GM20431 (cell line): ENCODE data around the gene WDR70.
"Not testable (repeated sequence)": the region's sequence is repeated elsewhere in the genome, so short reads cannot be mapped to it uniquely, and the experiment has no call there.

ENCODE experiments used
- in situ Hi-C: fragments of 300-500 bp; cut with MseI, MboI; formaldehyde crosslinking; loops from one replicate; pipeline ENCODE4 v1.15.0; 2020; ENCODE audit warnings: low sequenced_read_pairs; ENCODE audit not compliant: unreplicated experiment

The WDR70 gene

DNA sequence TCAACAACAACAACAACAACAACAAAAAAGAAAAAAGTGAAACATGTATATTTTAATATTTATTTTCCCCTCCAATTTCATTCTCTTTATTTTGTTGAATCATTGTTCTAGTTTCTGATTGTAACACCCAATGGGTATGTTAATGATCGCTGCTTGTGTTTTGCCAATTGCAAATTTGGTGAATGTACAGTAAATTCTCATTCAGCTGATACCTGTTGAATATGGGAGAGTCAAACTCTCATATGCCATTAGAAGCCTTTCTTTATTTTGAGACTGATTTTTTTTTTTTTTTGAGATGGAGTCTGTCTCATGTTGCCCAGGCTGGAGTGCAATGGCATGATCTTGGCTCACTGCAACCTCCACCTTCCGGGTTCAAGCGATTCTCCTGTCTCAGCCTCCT lies 72.9 kb downstream of the WDR70 start:
- in situ Hi-C loops: not testable (repeated sequence)

DNA sequence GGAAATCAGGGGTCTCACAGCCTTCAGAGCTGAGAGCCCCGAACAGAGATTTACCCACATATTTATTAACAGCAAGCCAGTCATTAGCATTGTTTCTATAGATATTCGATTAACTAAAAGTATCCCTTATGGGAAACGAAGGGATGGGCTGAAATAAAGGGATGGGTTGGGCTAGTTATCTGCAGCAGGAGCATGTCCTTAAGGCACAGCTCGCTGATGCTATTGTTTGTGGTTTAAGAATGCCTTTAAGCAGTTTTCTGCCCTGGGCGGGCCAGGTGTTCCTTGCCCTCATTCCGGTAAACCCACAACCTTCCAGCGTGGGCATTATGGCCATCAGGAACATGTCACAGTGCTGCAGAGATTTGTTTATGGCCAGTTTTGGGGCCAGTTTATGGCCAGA lies 74.1 kb downstream of the WDR70 start:
- in situ Hi-C loops: not testable (repeated sequence)

DNA sequence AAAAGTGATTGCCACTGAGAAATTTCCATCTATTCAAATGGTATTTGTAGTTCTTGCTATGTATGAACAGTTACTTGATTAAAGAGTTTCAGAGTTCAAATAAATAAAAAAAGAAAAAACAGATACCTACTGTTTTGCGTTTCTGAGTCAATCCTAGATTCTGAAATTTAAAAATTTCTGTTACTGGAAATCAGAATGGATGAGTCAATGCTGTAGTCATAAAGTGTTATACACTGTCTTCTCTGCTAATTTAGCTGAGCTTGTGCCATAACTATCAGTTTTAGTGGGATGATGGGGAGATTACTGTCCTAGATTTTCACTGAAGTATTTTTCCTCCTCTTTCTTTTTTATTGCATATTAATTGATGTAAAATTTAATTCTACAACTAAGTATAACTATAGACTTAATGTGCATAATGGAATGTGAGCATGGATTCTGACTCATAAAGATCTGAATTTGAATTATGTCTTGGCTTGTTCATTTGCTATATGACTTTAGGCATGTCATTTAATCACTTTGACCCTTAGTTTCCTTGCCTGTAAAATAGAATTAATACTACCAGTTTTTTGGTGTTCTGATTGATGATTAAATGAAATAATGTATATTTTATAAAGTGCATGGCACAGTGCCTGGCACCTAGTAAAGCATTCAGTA lies 75.4 kb downstream of the WDR70 start:
- in situ Hi-C loops: not testable (repeated sequence)

DNA sequence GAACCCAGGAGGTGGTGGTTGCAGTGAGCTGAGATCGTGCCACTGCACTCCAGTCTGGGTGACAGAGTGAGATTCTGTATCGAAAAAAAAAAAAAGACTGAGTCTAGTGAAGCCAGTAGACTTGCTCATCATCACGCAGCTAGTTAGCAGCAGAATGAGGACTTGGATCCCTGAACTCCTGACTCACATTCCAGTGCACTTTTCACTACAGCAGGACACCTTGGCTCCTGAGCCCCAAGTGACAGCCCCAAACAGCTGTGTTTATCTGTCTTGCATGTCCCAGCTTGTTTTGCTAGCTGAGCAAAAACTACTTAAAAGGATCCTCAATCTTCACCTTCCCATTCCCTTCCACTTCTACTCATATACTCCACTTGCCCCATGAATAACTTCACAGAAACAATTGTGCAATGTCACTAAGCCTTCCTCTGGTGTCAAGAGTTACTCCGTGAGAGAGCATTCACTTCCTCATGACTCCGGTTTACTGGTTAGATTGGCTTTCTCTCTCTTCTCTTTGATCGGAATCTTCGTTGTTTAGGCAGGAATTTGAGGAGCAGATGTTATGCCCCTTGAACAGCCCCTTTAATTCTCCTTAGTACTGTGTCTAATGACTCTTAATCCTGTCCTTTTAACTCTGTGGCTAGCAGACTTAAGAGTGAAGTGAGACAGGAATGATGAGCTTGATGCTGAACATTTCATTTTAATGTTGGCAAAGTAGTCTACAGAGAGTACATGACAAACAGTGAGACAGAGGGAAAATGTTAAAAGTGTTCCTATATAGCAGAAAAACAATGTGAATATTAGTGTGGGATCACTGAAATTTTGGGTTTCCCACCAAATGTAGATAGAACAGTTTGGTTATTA lies 84.3 kb downstream of the WDR70 start:
- in situ Hi-C loops: not testable (repeated sequence)

DNA sequence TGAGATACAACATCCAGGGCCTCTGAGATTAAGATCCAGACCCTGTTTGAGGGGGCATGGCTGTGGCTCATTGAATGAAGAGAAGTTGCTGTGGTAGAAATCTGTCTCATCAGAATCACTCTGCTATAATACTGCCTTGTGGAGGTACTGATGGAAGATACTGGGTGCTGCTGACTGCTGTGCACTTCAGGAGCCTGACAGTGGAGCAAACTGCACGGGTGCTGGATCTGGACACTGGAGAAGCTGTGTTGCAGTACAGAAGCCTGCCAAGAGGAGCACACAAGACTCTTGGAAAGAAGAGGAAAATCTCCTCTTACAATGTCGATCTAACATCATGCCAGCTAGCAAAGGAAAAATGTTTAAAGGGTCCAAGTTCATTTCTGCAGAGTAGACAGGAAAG lies 85.5 kb downstream of the WDR70 start:
- in situ Hi-C loops: not testable (repeated sequence)

DNA sequence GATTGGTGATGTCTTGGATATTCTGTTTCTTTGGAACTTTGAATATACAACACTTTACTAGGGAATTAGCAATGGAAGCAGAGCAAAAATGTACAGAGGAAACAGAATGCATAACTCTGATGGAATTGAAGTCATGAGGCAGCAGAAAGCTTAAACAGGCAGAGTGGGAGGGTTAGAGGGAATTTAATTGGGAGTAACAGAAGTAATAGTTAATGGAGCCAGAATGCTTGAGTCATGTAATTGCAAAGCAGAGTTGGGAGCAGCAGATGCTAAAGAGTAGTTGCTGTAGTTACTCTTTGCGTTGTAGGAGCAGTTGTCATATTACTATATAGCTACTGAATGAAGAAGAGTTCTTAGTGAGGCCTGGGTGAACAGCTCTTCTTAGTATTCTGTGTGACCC lies 90.3 kb downstream of the WDR70 start:
- in situ Hi-C loops: not testable (repeated sequence)

DNA sequence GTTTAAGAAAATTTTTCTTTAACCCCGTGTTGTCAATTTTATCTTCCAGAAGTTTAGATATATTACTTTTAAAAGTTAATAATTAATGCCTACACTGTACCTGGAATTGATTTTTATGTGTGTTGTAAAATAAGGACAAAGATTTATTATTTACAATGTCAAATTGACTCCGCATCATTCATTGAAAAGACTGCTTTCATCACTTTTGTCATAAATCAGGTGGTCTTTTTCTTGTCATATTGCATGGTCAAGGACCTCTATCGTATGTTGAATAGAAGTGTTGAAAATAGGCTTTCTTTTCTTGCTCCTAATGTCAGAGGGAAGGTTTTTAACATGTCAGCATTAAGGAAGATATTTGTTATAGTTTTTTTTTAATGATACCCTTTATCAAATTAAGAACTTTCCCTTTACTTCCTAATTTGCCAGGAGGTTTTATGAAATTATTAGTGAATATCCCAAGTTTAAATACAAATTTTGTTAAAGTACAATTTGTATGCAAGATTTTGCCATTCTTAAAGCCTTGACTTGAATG lies 92.6 kb downstream of the WDR70 start:
- in situ Hi-C loops: no loop called here

DNA sequence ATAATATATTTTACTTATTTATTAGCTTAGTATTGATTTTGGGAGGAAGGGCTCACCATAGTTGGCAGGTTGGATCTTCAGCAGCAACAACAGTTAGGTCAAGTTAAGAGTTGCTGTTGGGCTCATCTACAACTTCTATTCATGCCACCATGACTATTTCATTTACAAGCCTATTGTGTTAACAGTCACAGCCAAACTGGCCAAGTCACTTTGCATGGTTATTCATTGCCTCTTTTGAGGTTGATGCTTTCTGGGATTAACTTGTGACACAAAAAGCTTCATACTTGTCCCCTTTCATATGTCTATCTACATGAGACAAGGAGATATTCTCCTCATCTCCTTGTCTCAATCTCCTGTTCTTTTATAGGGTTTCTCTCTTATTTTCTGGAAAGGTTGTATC lies 98.3 kb downstream of the WDR70 start:
- in situ Hi-C loops: no loop called here

DNA sequence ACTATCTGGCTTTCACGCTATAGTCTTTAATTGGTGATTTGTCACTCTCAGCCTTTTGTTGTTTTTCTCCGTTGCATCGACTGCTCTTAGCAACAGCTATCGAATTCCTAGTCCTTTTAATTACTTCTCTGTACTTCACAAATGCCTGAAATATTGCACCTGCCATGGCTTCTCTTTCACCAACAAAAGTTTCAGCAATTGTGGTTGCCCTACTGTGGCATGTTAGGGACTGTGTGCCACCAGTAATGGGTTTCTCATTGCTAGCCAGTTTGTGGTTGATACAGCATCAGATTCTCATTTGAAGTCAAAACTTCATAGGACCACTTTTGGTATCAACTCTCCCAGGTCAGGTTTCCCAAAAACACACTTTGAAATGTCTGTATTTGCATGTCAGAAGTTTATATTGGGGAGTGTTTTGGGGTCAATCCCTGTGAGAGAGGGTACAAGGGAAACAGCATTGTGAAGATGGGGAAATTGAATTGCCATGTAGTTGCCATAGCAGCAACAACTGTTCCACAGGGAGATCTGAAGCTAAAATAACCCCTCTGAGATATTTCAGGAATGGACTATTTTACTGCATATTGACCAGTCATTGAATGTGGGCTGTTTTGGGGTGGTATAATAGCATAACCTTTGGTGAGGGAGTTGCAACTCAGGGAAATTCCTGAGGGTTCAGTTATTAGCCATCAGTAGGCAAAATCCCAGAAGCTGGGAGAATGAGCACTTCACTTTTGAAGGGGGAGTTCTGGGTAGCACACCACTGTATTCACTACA lies 99.2 kb downstream of the WDR70 start:
- in situ Hi-C loops: no loop called here

DNA sequence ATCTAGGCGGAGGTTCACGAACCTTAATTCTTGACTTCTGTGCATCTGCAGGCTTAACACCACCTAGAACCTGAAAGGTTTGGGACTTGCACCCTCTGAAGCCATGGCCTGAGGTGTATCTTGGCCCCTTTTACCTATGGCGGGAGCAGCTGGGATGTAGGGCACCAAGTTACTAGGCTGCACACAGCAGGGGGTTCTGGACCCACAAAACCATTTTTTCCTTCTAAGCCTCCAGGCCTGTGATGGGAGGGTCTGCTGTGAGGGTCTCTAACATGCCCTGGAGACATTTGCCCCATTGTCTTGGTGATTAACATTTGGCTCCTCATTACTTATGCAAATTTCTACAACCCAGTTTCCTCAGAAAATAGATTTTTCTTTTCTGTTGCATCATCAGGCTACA lies 102.3 kb downstream of the WDR70 start:
- in situ Hi-C loops: not testable (repeated sequence)

DNA sequence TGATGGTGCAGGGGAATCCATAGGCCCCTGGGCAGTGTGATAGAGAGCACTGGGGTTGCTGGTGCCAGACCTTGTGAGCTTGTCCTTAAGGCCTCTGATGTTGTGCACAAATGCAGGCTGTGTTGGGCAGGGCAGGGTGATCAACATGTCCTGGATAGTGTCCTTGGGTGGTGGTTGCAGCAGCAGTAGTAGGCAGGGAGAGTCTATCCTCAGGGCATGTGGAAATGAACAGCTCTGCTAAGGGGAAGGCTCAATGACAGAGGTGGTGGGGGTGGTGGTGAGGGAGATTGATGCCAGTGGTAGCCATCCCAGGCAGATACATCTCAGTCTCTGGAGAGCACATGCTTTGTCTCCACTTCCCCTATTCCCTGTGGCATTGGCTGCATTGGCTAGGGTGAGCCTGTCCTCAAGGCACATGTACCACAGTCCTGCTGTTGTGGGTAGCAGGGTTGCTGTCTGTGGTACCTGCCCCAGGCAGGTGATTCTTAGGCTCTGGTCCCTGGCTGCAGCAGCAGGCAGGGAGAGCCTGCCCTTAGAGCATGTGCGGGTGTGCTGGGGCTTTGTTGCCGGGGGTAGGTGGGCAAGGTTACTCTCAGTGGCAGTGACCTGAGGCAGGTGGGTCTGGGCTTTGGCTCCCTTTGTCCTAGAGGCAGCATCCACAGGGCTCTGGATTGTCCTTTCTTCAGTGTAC lies 111.1 kb downstream of the WDR70 start:
- in situ Hi-C loops: no loop called here

DNA sequence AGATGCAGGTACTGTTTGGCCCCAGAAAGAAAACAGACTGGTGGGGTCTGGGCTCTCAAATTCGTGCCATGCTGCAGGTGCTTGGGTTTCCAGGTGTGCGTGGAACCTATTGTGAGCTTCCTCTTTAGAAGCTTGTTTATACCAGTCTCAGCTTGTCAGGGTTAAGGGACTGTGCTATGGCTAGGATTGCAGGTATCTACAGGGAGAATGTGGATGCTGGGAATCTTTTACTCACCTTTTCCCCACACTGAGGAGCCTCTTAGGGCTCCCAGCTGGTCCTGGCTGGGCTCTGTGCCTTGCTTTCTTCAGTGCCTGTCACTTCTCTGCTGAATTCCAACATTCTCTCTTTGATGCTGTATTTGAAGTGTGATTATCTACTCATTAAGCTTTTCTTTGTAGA lies 111.8 kb downstream of the WDR70 start:
- in situ Hi-C loops: no loop called here

DNA sequence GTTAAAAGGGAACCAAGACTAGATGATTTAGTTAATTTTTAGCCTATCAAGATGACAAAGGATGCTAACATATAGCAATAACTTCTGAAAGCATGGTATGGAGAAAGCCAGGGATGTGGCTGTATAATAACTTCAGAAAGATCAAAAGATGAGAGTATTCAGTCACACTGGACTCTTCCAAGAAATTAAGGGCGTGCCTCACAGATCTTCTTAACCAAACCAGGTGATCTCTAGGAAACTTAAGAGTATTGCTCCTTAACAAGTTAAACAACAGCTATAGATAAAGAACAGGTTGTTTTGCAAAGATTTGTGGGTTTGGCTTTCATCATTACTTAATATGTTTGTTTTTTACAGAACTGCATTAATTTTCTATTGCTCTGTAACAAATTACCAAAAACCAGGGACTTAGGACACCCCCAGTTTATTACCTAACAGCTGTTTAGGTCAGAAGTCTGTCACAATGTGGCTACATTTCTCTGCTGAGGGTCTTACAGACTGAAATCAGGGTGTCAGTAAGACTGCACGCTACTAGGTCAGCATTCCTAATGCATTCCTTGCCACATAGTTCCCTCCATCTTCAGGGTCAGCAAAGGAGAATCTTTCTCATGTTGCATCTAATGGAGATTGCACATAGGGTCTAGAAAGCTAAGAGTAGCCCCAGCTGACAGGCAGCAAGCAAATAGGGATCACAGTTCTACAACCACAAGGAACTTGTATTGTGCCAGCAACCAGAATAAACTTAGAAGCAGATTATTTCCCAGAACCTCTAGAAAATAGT lies 113.8 kb downstream of the WDR70 start:
- in situ Hi-C loops: no loop called here

DNA sequence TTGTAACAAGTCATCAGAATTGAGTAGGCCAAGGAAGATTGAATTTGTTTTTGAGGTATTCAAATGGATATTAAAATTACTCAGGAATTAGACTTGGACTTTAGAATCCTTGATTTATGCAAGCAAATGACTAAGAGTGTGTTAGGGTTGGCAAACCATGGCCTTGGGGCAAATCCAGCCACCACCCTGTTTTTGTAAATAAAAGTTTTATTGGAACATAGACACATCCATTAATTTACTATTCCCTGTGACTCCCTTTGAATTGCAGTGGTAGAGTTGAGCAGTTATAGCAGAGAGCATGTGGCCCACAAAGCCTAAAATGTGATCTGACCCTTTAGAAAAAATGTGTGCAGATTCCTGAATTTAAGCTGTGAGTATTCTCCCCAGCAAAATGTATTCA lies 115.6 kb downstream of the WDR70 start:
- in situ Hi-C loops: no loop called here

DNA sequence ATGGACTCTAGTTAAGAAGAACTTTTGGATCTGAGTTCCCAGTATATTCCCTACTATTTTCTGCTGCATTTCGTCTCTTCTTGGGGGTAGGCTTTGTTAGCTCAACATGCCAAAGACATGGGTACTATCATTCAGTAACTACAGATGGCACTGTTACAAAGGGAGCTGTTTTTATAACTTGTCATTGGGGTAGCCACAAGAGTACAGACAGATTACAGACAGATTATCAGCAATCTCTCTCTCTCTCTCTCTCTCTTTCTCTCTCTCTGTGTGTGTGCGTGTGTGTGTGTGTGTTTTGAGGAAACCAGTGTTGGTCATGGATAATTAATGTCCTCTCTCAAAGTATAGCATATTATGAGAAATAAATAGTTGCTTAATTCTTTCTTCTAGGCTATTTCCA lies 116.1 kb downstream of the WDR70 start:
- in situ Hi-C loops: no loop called here

DNA sequence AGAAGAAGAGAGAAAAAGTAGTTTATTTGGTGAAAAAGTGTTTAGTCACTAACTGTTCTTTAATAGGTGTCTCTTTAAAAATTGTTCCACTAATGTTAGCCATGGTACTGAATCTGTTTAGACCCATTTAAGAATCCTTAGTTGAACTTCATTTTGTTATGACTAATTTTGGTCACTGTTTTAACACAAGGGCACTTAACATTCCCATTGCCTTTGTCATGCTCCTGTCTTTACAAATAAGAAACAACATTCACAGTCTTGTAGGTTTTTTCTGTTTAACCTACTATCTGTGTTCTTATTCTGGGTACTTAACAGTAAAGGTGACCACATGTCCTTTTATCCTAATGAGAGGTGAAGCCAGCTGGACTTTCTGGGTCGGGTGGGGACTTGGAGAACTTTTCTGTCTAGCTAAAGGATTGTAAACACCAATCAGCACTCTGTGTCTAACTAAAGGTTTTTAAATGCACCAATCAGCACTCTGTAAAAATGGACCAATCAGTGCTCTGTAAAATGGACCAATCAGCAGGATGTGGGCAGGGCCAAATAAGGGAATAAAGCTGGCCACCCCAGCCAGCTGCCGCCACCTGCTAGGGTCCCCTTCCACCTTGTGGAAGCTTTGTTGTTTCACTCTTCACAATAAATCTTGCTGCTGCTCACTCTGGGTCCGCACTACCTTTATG lies 116.7 kb downstream of the WDR70 start:
- in situ Hi-C loops: no loop called here

DNA sequence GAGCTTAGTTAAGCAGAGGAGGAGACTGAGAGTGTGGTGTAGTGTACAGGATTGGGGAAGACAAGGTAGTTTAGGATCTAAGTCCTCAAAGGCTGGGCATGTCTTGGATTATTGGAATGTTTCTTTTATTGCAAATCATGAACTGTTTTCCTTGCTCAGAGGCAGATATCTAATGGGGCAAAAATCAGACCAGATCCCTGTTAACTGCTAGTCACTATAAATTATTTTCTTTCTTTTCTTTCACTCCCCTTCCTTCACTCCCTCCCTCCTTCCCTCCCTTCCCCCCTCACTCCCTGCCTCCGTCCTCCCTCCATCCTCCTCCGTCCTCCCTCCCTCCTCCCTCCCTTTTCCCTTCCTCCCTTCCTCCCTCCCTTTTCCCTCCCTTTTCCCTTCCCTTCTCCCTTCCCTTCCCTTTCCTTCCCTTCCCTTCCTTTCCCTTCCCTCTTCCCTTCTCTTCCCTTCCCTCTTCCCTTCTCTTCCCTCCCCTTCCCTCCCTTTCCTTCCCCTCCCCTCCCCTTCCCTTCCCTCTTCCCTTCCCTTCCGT lies 117.9 kb downstream of the WDR70 start:
- in situ Hi-C loops: no loop called here

DNA sequence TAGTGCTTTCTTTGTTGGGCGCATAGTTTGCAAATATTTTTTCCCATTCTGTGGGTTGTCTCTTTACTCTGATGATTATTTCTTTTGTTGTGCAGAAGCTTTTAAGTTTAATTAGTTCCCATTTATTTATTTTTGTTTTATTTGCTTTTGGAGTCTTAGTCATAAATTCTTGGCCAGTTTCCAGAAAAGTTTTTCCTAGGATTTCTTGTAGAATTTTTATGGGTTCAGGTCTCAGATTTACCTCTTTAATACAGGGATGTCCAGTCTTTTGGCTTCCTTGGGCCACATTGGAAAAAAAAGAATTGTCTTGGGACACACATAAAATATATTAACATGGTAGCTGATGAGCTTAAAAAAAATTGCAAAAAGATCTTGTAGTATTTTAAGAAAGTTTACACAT lies 122.0 kb downstream of the WDR70 start:
- in situ Hi-C loops: no loop called here

DNA sequence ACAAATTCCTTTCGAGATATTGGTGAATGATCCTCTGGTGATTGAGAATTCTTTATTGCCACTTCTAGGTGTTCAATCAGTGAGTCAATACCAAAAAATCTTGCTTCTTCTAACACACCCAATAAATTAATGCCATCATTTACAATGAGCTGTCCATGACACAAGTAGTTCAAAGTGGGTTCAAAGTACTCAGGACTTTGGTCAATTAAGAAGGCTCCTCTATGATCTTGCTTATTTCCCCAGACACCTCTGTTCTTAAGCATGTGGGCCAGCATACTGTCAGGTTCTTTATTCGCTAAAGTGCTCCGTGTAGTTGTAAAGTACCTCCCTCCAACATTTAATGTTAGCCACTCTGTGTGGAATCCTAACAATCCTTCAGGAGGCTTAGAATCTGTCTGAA lies 127.1 kb downstream of the WDR70 start:
- in situ Hi-C loops: no loop called here
